ENCODE results near the gene DMD. TPM values are rescaled to one million over a fixed set of nuclear protein-coding genes. Genes with fewer than 3 reads are reported as not detected.

Gene DMD
- total and polyA plus RNA-seq, 2 of the 13 experiments (the other 11 are each of a cell fraction or from before 2014, with no cell fraction given): 17.6 to 25.9 TPM

- no peak overlapping the region for H2AFZ ChIP-seq (ENCODE audit: low read length)
- no peaks in the 10 kb centered on the region for H3K4me1 ChIP-seq (ENCODE audit: insufficient read depth, low read length)
- ChIA-PET POLR2A (no interaction called here), CTCF (ENCODE audit: low intra/inter-chr PET ratio, low total read pairs) (no interaction called here)
- intact Hi-C loops (cut with micrococcal nuclease; ENCODE audit: unreplicated experiment): no loop called here
- no TSS peak for BruUV-seq (replicated peaks)
- ATAC-seq: no peak
- DNase-seq (ENCODE audit: low spot score): no peak
- H3K27ac ChIP-seq (ENCODE audit: extremely low read length, insufficient read depth, low read length): no peak overlapping the region
- no peaks in the 10 kb centered on the region for H3K27me3 ChIP-seq (ENCODE audit: control insufficient read depth in 1 of 2, insufficient read depth in 2 of 2, low read length in 2 of 2)
- in situ Hi-C loops (cut with HindIII; ENCODE audit: extremely low pct_ligation_motif_present, low pct_unique_long_range_greater_than_20kb): no loop called here
- H3K79me2 ChIP-seq (ENCODE audit: insufficient read depth, low read length): no peaks in the 10 kb centered on the region
- no peak for FAIRE-seq
- H3K9me3 ChIP-seq (ENCODE audit: low read length): no peaks in the 10 kb centered on the region
- H3K36me3 ChIP-seq (replicated peaks in 1 of 2; ENCODE audit: control insufficient read depth in 1 of 2, insufficient read depth in 2 of 2, low read length in 2 of 2): no peaks in the 10 kb centered on the region
- no peaks in the 10 kb centered on the region for H4K20me1 ChIP-seq (ENCODE audit: insufficient read depth, low read length)
- H3K9ac ChIP-seq (ENCODE audit: insufficient read depth, low read depth, low read length): no peak overlapping the region
- no peak for TF ChIP-seq TFE3 (CRISPR knock-in tag; IDR thresholded peaks at IDR 0.05)
- TF ChIP-seq ARNTL (CRISPR knock-in tag; IDR thresholded peaks at IDR 0.05): no peak
- TF ChIP-seq ZNF460 (CRISPR knock-in tag; IDR thresholded peaks at IDR 0.05; ENCODE audit: borderline replicate concordance): no peak
- no peak for TF ChIP-seq ZNF136 (CRISPR knock-in tag; IDR thresholded peaks at IDR 0.05; ENCODE audit: low read depth)
- no peak for TF ChIP-seq ZFYVE20 (CRISPR knock-in tag; IDR thresholded peaks at IDR 0.05; ENCODE audit: borderline replicate concordance, low read depth)
- TF ChIP-seq ZHX2 (IDR thresholded peaks at IDR 0.05; ENCODE audit: low read depth): no peak
- TF ChIP-seq ZHX2 (CRISPR knock-in tag; IDR thresholded peaks at IDR 0.05; ENCODE audit: borderline replicate concordance): no peak
- no peak overlapping the region for H3K4me2 ChIP-seq (ENCODE audit: low read depth, low read length)
- no peak overlapping the region for H3K4me3 ChIP-seq (replicated peaks in 1 of 3; ENCODE audit: insufficient read depth in 1 of 3, low read depth in 2 of 3, low read length in 3 of 3)
- 62% methylated on average over 6 of the region's 8 CpGs for WGBS (ENCODE audit: low lambda C conversion rate)
Measured at GRCh38 chrX:33142331-33142730, 69.0 kb downstream of the DMD start.

All from HepG2 (cell line).